DND-41 (cell line): ENCODE measurements around the gene SERINC5.

Source experiments
- EZH2 ChIP-seq: IDR thresholded peaks from 3 replicates; pipeline ENCODE4 v1.6.1; 2012; ENCODE audit warnings: borderline replicate concordance, low read depth, mild to moderate bottlenecking, moderate library complexity, low read length, inconsistent platforms; ENCODE audit not compliant: severe bottlenecking
- TF ChIP-seq, protein P1 (sequence below): IDR thresholded peaks from 2 replicates; pipeline ENCODE4 v1.5.1; 2012; ENCODE audit warnings: borderline replicate concordance, low read length, moderate library complexity, mild to moderate bottlenecking; ENCODE audit not compliant: poor library complexity, severe bottlenecking; ENCODE audit errors: extremely low read depth

DNA sequence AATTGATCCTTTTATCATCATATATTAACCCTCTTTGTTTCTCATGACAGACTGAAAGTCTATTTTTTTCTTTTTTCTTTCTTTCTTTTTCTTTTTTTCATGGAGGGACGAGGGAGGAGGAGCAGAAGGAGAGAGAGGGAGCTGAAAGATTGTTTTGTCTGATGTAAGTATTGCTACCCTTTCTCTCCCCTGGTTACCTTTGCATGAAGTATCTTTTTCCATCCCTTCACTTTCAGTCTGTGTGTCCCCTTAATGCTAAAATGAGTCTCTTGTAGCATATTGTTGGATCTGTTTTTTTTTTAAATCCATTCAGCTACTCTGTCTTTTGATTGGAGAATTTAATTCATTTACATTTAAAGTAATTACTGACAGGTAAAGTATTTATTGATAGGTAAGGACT, 27.5 kb upstream of the SERINC5 start:
- TF ChIP-seq, protein P1, sequence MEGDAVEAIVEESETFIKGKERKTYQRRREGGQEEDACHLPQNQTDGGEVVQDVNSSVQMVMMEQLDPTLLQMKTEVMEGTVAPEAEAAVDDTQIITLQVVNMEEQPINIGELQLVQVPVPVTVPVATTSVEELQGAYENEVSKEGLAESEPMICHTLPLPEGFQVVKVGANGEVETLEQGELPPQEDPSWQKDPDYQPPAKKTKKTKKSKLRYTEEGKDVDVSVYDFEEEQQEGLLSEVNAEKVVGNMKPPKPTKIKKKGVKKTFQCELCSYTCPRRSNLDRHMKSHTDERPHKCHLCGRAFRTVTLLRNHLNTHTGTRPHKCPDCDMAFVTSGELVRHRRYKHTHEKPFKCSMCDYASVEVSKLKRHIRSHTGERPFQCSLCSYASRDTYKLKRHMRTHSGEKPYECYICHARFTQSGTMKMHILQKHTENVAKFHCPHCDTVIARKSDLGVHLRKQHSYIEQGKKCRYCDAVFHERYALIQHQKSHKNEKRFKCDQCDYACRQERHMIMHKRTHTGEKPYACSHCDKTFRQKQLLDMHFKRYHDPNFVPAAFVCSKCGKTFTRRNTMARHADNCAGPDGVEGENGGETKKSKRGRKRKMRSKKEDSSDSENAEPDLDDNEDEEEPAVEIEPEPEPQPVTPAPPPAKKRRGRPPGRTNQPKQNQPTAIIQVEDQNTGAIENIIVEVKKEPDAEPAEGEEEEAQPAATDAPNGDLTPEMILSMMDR = no peak
- no peak for TF ChIP-seq EZH2
